ENCODE data around the gene YDJC.
"Not testable (repeated sequence)": the region's sequence is repeated elsewhere in the genome, so short reads cannot be mapped to it uniquely, and the experiment has no call there.

GRCh38 chr22:21678842-21679241 is 49.0 kb upstream of the YDJC start:
- not testable (repeated sequence) for TF ChIP-seq YY1 (IDR thresholded peaks at IDR 0.05; ENCODE audit: insufficient read depth, insufficient read length); ZNF274 (IDR thresholded peaks at IDR 0.05; ENCODE audit: low read depth, low read length); SUZ12 (IDR thresholded peaks at IDR 0.05; ENCODE audit: extremely low read depth, insufficient read depth, insufficient read length)

Data from NT2/D1 (cell line).